Sigmoid colon (tissue), 4 donors: ENCODE results near the gene SIRPG.

Experiments used
- CTCF ChIP-seq, 4 experiments: fragments of 450-650 bp in 3 of 4; fragments of 200-600 bp in 1 of 4; IDR thresholded peaks; one replicate each; pipeline ENCODE4 v1.5.1; 2016 to 2019; ENCODE audit warnings: antibody characterized with exemption in 4 of 4, mild to moderate bottlenecking in 3 of 4, moderate library complexity in 2 of 4
- POLR2A ChIP-seq, 2 donors: fragments of 450-650 bp; IDR thresholded peaks; one replicate each; pipeline ENCODE4 v1.6.1; 2016; ENCODE audit warnings: antibody characterized with exemption in 2 of 2, mild to moderate bottlenecking in 2 of 2, moderate library complexity in 2 of 2
- POLR2AphosphoS5 ChIP-seq, 4 donors: sonication (generic); formaldehyde crosslinking; IDR thresholded peaks; one replicate each; pipeline ENCODE4 v1.6.1; 2017; ENCODE audit warnings: antibody characterized with exemption in 4 of 4

GRCh38 chr20:1635291-1635979 lies 22.1 kb downstream of the SIRPG start:
- no peak for TF ChIP-seq CTCF (IDR thresholded peaks at IDR 0.05)
- no peak for TF ChIP-seq POLR2AphosphoS5 (IDR thresholded peaks at IDR 0.05)
- no peak for TF ChIP-seq POLR2A (IDR thresholded peaks at IDR 0.05)
